GM19023 (cell line): ENCODE data around the gene FLYWCH2.
"Not testable (repeated sequence)": the region's sequence is repeated elsewhere in the genome, so short reads cannot be mapped to it uniquely, and the experiment has no call there.

Experiments
- ATAC-seq: cut with Tn5 transposase; IDR thresholded peaks from one replicate; pipeline ENCODE4 v1.9.1; 2021; ENCODE audit warnings: mild to moderate bottlenecking, moderate library complexity; ENCODE audit not compliant: unreplicated experiment

Gene FLYWCH2

DNA sequence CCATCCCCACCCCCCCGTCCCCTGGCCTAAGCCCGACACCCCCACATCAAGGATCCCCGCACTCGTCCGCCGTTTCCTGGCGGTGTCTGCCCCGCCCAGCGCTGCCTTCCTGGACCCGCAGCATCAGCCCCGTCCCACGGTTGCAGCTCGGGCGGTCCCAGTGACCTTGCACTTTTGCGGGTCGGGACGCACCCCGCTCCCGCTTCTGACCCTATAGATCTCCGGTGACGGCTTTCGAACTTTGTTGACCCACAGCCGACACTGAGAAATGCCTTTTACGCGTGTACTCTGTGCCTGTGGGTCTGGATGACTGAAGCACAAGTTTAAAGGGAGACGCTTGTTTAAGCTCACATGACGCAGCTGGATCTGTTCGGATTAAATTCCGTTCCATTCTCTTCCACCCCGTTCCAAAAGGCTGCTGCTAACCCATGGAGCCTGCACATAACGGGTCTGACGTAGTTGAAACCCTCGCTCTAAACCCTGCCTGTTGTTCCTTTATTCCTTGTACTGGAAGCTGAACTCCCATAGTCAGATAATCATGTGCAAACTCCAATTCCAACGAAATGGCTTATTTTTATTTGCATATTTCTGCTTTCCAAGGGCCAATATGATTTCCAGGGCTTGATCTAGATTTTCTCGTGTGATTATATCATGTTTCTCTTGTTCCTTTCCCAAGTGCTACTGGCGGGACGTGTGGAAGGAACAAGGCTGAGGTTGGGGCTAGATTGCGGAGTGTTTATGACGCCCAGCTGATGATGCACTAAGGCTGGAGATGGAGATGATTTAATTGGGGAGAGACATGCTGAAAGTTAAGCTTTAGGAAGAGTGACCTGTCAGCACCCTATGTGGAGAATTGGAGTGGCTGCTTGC is 29.6 kb downstream of the FLYWCH2 start:
- ATAC-seq = peak; percentile 18

DNA sequence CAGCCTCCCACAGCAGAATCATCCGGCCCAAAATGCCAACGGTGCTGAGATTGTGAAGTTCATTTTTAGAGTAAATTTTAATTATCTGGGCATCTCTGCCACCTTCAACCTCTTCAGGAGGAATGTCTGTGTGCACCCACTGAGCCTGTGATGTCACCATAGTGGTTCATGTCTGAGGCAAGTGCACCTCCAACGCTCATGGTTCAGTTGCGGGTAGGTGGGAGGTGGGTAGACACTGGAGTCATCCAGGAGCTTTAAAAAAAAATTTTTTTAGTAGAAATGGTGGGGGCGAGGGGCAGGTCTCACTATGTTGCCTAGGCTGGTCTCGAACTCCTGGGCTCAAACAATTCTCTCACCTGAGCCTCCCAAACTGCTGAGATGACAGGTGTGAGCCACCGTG is 30.6 kb downstream of the FLYWCH2 start:
- ATAC-seq = no peak

DNA sequence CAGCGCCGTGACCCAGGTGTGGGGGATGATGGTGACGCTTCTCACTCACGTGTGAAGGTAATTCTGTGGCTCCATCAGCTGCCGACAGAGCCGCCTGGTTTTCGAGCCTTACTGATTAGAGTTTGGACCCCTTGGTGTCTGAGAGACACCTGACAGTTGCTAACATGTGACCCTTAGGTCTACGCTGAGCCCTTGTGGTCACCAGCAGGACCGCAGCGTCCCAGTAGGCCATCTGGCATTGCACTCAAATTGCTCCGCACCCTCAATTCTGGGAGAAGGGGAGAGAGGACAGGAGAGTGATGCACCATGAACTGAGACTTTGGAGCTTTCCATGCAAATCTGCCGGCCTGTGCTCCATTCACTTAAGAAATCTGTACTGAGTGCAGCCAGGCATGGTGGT is 31.2 kb downstream of the FLYWCH2 start:
- no peak for ATAC-seq

DNA sequence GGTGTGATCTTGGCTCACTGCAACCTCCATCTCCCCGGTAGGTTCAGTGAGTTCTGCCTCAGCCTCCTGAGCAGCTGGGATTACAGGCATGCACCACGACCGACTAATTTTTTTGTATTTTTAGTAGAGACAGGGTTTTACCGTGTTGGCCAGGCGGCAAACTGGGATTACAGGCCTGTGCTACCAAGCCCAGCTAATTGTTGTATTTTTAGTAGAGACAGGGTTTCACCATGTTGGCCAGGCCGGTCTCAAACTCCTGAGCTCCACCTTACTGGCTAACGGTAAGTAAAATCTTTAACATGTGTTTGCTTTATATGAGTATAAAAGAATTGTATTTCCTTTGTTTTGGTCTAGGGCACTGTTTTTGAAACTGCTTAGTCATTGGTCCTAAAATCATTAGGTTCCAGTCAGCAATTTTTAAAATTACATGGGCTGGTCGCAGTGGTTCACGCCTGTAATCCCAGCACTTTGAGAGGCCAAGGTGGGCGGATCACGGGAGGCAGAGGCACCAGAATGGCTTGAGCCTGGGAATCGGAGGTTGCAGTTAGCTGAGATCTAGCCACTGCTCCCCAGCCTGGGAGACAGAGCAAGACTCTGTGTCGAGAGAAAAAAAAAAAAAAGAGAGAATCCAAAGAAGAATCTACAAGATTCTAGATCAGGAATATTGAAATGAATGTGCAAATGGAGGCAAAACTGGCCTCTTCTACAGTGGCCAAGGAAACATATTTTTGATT is 32.3 kb downstream of the FLYWCH2 start:
- no peak for ATAC-seq

DNA sequence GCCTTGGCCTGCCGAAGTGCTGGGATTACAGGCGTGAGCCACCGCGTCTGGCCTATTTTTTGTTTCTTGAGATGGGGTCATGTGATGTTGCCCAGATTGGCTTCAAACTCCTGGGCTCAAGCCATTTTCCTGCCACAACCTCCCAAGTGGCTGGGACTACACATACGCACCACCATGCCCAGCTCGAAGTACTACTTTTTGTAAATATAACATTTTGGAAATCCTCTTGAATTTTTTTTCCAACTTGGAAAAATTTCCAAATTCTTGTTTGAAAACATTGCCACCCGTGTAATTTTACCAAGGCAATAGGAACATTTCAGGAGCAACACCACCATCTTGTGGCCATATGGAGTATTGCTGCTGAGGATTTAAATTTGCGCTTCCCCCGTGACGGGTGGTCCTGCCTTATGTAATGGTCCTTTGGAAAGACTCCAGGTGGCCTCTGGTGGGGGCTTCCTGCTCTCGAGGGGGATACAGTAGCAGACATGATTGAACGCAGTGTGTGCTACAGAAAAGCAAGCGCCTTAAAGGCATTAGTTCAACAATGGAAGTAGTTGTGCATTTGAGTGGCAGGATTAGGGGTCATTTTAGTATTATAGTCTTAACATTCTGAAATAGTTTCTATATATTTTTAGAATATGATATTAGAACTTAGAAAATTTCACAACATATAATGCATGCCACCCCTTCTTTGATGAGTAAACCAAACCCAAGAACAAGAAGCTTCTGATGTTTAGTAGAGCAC is 36.7 kb downstream of the FLYWCH2 start:
- ATAC-seq = no peak

- no peak for ATAC-seq
These were observed 40.5 kb downstream of the FLYWCH2 start for GRCh38 chr16:2923481-2923880.

GRCh38 chr16:2924901-2925755 is 42.1 kb downstream of the FLYWCH2 start:
- ATAC-seq = no peak

- ATAC-seq = no peak
These were observed 43.1 kb downstream of the FLYWCH2 start for GRCh38 chr16:2925951-2926649.

- ATAC-seq = no peak
These were observed 43.6 kb downstream of the FLYWCH2 start for GRCh38 chr16:2926650-2926999.

- no peak for ATAC-seq
These were observed 44.1 kb downstream of the FLYWCH2 start for GRCh38 chr16:2927010-2927646.

- ATAC-seq = not testable (repeated sequence)
These were observed 45.1 kb downstream of the FLYWCH2 start for GRCh38 chr16:2928151-2928550.

DNA sequence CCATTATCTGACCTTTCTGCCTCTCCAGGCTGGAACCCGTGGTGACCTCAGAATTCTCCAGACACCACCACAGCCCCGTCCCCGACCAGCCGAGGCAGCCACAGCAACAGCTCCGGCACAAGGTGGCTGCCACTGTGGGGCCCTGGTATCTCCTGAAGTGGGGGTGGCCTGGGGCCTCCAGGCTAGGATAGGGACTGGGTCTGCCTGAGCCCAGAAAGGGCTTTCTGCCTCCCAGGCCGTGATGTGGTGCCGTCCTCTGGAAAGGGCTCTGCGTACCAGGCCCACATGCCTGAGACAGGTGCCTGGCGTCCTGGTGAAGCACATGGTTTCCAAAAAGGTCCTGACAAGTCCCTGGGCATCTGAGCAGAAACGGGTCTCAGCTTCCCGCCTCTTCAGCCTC is 45.8 kb downstream of the FLYWCH2 start:
- ATAC-seq = no peak

DNA sequence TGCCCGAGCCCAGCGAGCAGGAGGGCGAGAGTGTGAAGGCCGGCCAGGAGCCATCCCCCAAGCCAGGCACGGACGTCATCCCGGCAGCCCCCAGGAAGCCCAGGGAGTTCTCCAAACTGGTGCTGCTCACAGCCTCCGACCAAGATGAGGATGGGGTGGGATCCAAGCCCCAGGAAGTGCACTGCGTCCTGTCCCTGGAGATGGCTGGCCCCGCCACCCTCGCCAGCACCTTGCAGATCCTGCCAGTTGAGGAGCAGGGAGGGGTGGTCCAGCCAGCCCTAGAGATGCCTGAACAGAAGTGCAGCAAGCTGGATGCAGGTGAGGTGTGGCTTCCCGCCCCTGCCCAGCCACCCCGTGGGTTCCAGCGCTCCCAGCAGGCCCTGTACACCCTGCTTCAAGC is 46.7 kb downstream of the FLYWCH2 start:
- ATAC-seq = no peak

DNA sequence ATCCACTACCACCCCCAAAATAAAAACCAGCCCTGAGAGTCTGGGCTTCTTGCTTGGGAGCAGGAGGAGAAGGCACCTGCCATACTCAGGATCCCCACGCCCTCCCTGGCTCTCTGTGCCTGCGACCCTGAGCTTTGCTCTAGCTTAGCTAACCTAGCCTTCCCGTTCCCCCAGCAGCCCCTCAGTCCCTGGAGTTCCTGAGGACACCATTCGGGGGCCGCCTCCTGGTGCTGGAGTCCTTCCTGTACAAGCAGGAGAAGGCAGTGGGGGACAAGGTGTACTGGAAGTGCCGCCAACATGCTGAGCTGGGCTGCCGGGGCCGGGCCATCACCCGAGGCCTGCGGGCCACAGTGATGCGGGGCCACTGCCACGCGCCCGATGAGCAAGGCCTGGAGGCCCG is 47.2 kb downstream of the FLYWCH2 start:
- ATAC-seq = no peak

DNA sequence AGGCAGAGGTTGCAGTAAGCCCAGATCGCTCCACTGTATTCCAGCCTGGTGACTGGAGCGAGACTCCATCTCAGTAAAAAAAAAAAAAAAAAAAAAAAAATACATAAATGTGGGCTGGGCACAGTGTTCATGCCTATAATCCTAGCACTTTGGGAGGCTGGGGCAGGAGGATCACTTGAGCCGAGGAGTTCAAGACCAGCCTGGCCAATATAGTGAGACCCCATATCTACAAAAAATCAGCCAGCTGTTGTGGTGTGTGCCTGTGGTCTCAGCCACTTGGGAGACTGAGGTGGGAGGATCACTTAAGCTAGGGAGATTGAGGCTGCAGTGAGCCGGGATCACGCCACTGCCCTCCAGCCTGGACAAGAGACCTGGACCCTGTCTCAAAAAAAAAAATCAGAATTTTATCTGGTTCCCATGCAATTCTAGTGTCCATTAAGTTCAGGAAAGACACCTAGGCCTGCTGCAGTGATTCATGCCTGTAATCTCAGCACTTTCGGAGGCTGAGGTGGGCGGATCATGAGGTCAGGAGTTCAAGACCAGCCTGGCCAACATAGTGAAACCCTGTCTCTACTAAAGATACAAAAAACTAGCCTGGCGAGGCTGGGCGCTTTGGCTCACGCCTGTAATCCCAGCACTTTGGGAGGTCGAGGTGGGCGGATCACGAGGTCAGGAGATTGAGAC is 48.4 kb downstream of the FLYWCH2 start:
- not testable (repeated sequence) for ATAC-seq

GRCh38 chr16:2933136-2933535 is 50.1 kb downstream of the FLYWCH2 start:
- no peak for ATAC-seq

GRCh38 chr16:2933701-2934100 is 50.7 kb downstream of the FLYWCH2 start:
- no peak for ATAC-seq

GRCh38 chr16:2934450-2934849 is 51.4 kb downstream of the FLYWCH2 start:
- ATAC-seq = no peak

- ATAC-seq = no peak
These were observed 53.5 kb downstream of the FLYWCH2 start for GRCh38 chr16:2936436-2937011.
